DMS114 treated with DMSO at 0.1 percent for 48 hours (cell line): ENCODE data around the gene HSBP1L1.
"Not testable (repeated sequence)": the region's sequence is repeated elsewhere in the genome, so short reads cannot be mapped to it uniquely, and the experiment has no call there.

Experiments
- DNase-seq: peaks from one replicate; lab custom pipeline; 2025; ENCODE audit not compliant: unreplicated experiment; lab: John Stamatoyannopoulos, UW

Gene HSBP1L1

GRCh38 chr18:79983253-79983652, 18.8 kb downstream of the HSBP1L1 start:
- no peak for DNase-seq

GRCh38 chr18:79983793-79984192, 19.4 kb downstream of the HSBP1L1 start:
- no peak for DNase-seq

GRCh38 chr18:79985172-79985571, 20.7 kb downstream of the HSBP1L1 start:
- no peak for DNase-seq

GRCh38 chr18:79986726-79987125, 22.3 kb downstream of the HSBP1L1 start:
- no peak for DNase-seq

- no peak for DNase-seq
Measured at GRCh38 chr18:79987566-79987965, 23.1 kb downstream of the HSBP1L1 start.

- DNase-seq = no peak
Measured at GRCh38 chr18:79988071-79988450, 23.6 kb downstream of the HSBP1L1 start.

- DNase-seq = peak; percentile 43
Measured at GRCh38 chr18:79988451-79989194, 24.2 kb downstream of the HSBP1L1 start, which contains the start of gene TXNL4A. TSS of gene TXNL4A (minus strand) at chr18:79988563. CDS start at chr18:79988392, 171 bp downstream.

GRCh38 chr18:79989195-79989497, 24.7 kb downstream of the HSBP1L1 start:
- DNase-seq = no peak

GRCh38 chr18:79991494-79991893, 27.1 kb downstream of the HSBP1L1 start:
- no peak for DNase-seq

- DNase-seq = not testable (repeated sequence)
Measured at GRCh38 chr18:79999701-80000100, 35.3 kb downstream of the HSBP1L1 start.

GRCh38 chr18:80000877-80001276, 36.4 kb downstream of the HSBP1L1 start:
- no peak for DNase-seq

- DNase-seq = no peak
Measured at GRCh38 chr18:80002468-80002867, 38.0 kb downstream of the HSBP1L1 start.

- DNase-seq = no peak
Measured at GRCh38 chr18:80004600-80005342, 40.3 kb downstream of the HSBP1L1 start.

- DNase-seq = no peak
Measured at GRCh38 chr18:80006724-80007123, 42.3 kb downstream of the HSBP1L1 start.

GRCh38 chr18:80009661-80010550, 45.5 kb downstream of the HSBP1L1 start:
- no peak for DNase-seq

GRCh38 chr18:80010551-80010906, 46.1 kb downstream of the HSBP1L1 start:
- no peak for DNase-seq

GRCh38 chr18:80011496-80012137, 47.2 kb downstream of the HSBP1L1 start:
- DNase-seq = not testable (repeated sequence)

- no peak for DNase-seq
Measured at GRCh38 chr18:80012714-80013113, 48.3 kb downstream of the HSBP1L1 start.
